Loucy (cell line): Measurements from ENCODE around the gene CAMTA2.

Source experiments
- CTCF ChIP-seq: fragments of 200-600 bp; sonication (generic); conservative IDR thresholded peaks from 2 replicates; pipeline ENCODE4 v1.5.1; 2014; ENCODE audit warnings: mild to moderate bottlenecking, antibody characterized with exemption, low read length
- EZH2phosphoT487 ChIP-seq: fragments of 200-600 bp; IDR thresholded peaks from 2 replicates; pipeline ENCODE4 v1.6.1; 2018; ENCODE audit warnings: antibody characterized with exemption, mild to moderate bottlenecking, moderate library complexity, borderline replicate concordance

- TF ChIP-seq CTCF, result no peak
- TF ChIP-seq EZH2phosphoT487, result no peak
Observed at GRCh38 chr17:5035315-5035714, 47.8 kb upstream of the CAMTA2 start, which contains the start of gene SLC52A1.
